HEK293T (cell line): ENCODE measurements around the gene PKIB.

Experiments
- CTCF ChIA-PET: fragments of 350-600 bp; formaldehyde crosslinking; extraction: SDS; loops from one replicate; lab custom pipeline; 2021; ENCODE audit warnings: antibody characterized with exemption, inconsistent platforms; lab: Yijun Ruan, JAX
- POLR2A ChIA-PET: fragments of 350-600 bp; formaldehyde crosslinking; extraction: SDS; loops from one replicate; lab custom pipeline; 2020; ENCODE audit warnings: antibody characterized with exemption, inconsistent platforms; lab: Yijun Ruan, JAX
- DNase-seq: peaks from one replicate; pipeline ENCODE4 v3.0.0; 2012; ENCODE audit warnings: mixed read lengths; ENCODE audit errors: extremely low spot score
- ARNT ChIP-seq: fragments of 450-650 bp; IDR thresholded peaks from 2 replicates; pipeline ENCODE4 v1.6.1; 2017; ENCODE audit warnings: mild to moderate bottlenecking
- BHLHE40 ChIP-seq: fragments of 450-650 bp; IDR thresholded peaks from 2 replicates; pipeline ENCODE4 v1.6.1; 2016; ENCODE audit warnings: mild to moderate bottlenecking, moderate library complexity, borderline replicate concordance
- CTBP1 ChIP-seq: fragments of 450-650 bp; IDR thresholded peaks from 2 replicates; pipeline ENCODE4 v1.6.1; 2016; ENCODE audit warnings: borderline replicate concordance
- ELF4 ChIP-seq: fragments of 450-650 bp; IDR thresholded peaks from 2 replicates; pipeline ENCODE4 v1.6.1; 2017; ENCODE audit warnings: antibody characterized with exemption
- FOXA1 ChIP-seq: fragments of 450-650 bp; IDR thresholded peaks from 2 replicates; pipeline ENCODE4 v1.6.1; 2016; ENCODE audit warnings: mild to moderate bottlenecking
- FOXK2 ChIP-seq: fragments of 450-650 bp; IDR thresholded peaks from 2 replicates; pipeline ENCODE4 v1.6.1; 2016; ENCODE audit warnings: mild to moderate bottlenecking
- FOXM1 ChIP-seq: fragments of 450-650 bp; IDR thresholded peaks from 2 replicates; pipeline ENCODE4 v1.6.1; 2017; ENCODE audit warnings: mild to moderate bottlenecking, borderline replicate concordance
- HDGF ChIP-seq: fragments of 450-650 bp; IDR thresholded peaks from 2 replicates; pipeline ENCODE4 v1.6.1; 2017; ENCODE audit warnings: antibody characterized with exemption, borderline replicate concordance
- L3MBTL2 ChIP-seq: fragments of 450-650 bp; conservative IDR thresholded peaks from 2 replicates; pipeline ENCODE4 v1.6.1; 2016; ENCODE audit warnings: mild to moderate bottlenecking
- LEF1 ChIP-seq: fragments of 450-650 bp; IDR thresholded peaks from 2 replicates; pipeline ENCODE4 v1.6.1; 2017; ENCODE audit warnings: mild to moderate bottlenecking, borderline replicate concordance
- NFRKB ChIP-seq: fragments of 450-650 bp; IDR thresholded peaks from 2 replicates; pipeline ENCODE4 v1.6.1; 2016; ENCODE audit warnings: mild to moderate bottlenecking, moderate library complexity
- PKNOX1 ChIP-seq: fragments of 450-650 bp; IDR thresholded peaks from 2 replicates; pipeline ENCODE4 v1.6.1; 2016
- SP1 ChIP-seq: fragments of 450-650 bp; IDR thresholded peaks from 2 replicates; pipeline ENCODE4 v1.6.1; 2017
- SUZ12 ChIP-seq: fragments of 450-650 bp; IDR thresholded peaks from 2 replicates; pipeline ENCODE4 v1.6.1; 2016; ENCODE audit warnings: mild to moderate bottlenecking
- TARDBP ChIP-seq: fragments of 450-650 bp; IDR thresholded peaks from 2 replicates; pipeline ENCODE4 v1.6.1; 2016
- ZNF384 ChIP-seq: fragments of 450-650 bp; IDR thresholded peaks from 2 replicates; pipeline ENCODE4 v1.6.1; 2016

The PKIB gene

GRCh38 chr6:122753688-122754056 lies 143.5 kb downstream of the PKIB start:
- ChIA-PET POLR2A (interaction anchor here (2.8 kb wide), 1 partner anchor 36 kb away, joined by 8 read pairs; the partner anchor contains the start of gene SMPDL3A), CTCF (no interaction called here)
- no peak for DNase-seq
- TF ChIP-seq PKNOX1 (no peak), NFRKB (no peak), ELF4 (no peak), ARNT (no peak), SP1 (no peak), L3MBTL2 (no peak), ZNF384 (no peak), FOXK2 (no peak), SUZ12 (no peak), CTBP1 (no peak)

GRCh38 chr6:122754191-122754731 lies 144.1 kb downstream of the PKIB start:
- ChIA-PET CTCF (no interaction called here), POLR2A (interaction anchor here (2.8 kb wide), 1 partner anchor 35 kb away, joined by 8 read pairs; the partner anchor contains the start of gene SMPDL3A)
- DNase-seq = no peak
- TF ChIP-seq FOXM1 (no peak), ZNF384 (no peak), FOXK2 (no peak), FOXA1 (no peak), ARNT (no peak), SUZ12 (no peak), CTBP1 (no peak), ELF4 (no peak), LEF1 (no peak), NFRKB (no peak), SP1 (no peak), PKNOX1 (no peak)

- no peak for TF ChIP-seq FOXA1
- TF ChIP-seq FOXK2 = no peak
- no peak for TF ChIP-seq ELF4
- TF ChIP-seq SP1 = no peak
- TF ChIP-seq TARDBP = no peak
- TF ChIP-seq L3MBTL2 = no peak
- no peak for DNase-seq
- POLR2A ChIA-PET = no interaction called here
- CTCF ChIA-PET = no interaction called here
Observed at GRCh38 chr6:122755901-122756300, 145.7 kb downstream of the PKIB start.

- POLR2A ChIA-PET = no interaction called here
- no peak for TF ChIP-seq PKNOX1
- TF ChIP-seq L3MBTL2 = no peak
- no peak for TF ChIP-seq ELF4
- TF ChIP-seq ARNT = no peak
- TF ChIP-seq FOXM1 = no peak
- TF ChIP-seq SP1 = no peak
- no peak for TF ChIP-seq SUZ12
- TF ChIP-seq TARDBP = no peak
- TF ChIP-seq NFRKB = no peak
- TF ChIP-seq HDGF = no peak
- no peak for TF ChIP-seq FOXA1
- no peak for TF ChIP-seq FOXK2
- no peak for TF ChIP-seq CTBP1
- TF ChIP-seq ZNF384 = no peak
- no peak for TF ChIP-seq BHLHE40
- no peak for DNase-seq
- CTCF ChIA-PET = interaction anchor here (0.7 kb wide), 1 partner anchor 12 kb away, joined by 3 read pairs; no protein-coding TSS in a partner anchor
Observed at GRCh38 chr6:122758927-122759334, 148.7 kb downstream of the PKIB start.

GRCh38 chr6:122760330-122760729 lies 150.1 kb downstream of the PKIB start:
- ChIA-PET CTCF (interaction anchor here (0.7 to 1.0 kb wide), 2 partner anchors 15 to 109 kb away, joined by 3 read pairs; no protein-coding TSS in a partner anchor), POLR2A (no interaction called here)
- TF ChIP-seq ZNF384 = no peak
- TF ChIP-seq FOXK2 = no peak
- TF ChIP-seq PKNOX1 = no peak
- no peak for TF ChIP-seq ELF4
- TF ChIP-seq TARDBP = no peak
- TF ChIP-seq CTBP1 = no peak
- no peak for TF ChIP-seq SP1
- no peak for TF ChIP-seq FOXA1
- no peak for TF ChIP-seq SUZ12
- no peak for TF ChIP-seq LEF1
- TF ChIP-seq ARNT = no peak
- no peak for TF ChIP-seq NFRKB
- TF ChIP-seq FOXM1 = no peak
- no peak for TF ChIP-seq HDGF
- TF ChIP-seq L3MBTL2 = no peak
- TF ChIP-seq BHLHE40 = no peak
- no peak for DNase-seq

- TF ChIP-seq NFRKB = no peak
- TF ChIP-seq FOXM1 = no peak
- TF ChIP-seq L3MBTL2 = no peak
- POLR2A ChIA-PET = no interaction called here
- CTCF ChIA-PET = no interaction called here
- DNase-seq = no peak
Observed at GRCh38 chr6:122766256-122766655, 156.1 kb downstream of the PKIB start.
